Measurements from ENCODE around the gene PBRM1. TPM values are rescaled to one million over a fixed set of nuclear protein-coding genes. Genes with fewer than 3 reads are reported as not detected.
A peak's percentile ranks its signal among the peaks of the same experiment; 100 is the strongest.

The PBRM1 gene
- total RNA-seq, 3 donors from 2014 or later (not counting 1 experiment from before 2014, with no cell fraction given): 70.2 to 79.7 (median 76.6) TPM

- 87% methylated on average over 10 of the region's 10 CpGs for WGBS (ENCODE audit: insufficient coverage)
- Histone ChIP-seq H3K27me3 (ENCODE audit: control insufficient read depth, insufficient read depth, low read length) (no peaks in the 10 kb centered on the region), H3K4me3 (ENCODE audit: low read length) (no peak overlapping the region), H3K36me3 (ENCODE audit: control insufficient read depth, insufficient read depth, low read length) (no peaks in the 10 kb centered on the region), H3K9me3 (ENCODE audit: control insufficient read depth, insufficient read depth, low read length) (no peaks in the 10 kb centered on the region), H3K4me1 (ENCODE audit: control insufficient read depth, insufficient read depth, low read length) (peaks cover 22% of the 10 kb centered on the region), H3K27ac (ENCODE audit: low read length) (no peak overlapping the region)
- intact Hi-C loops (cut with micrococcal nuclease): no loop called here
- DNase-seq (peak in 1 of 2 donors; percentile 11), ATAC-seq (no peak)
- no peak overlapping the region for H3K4me3 Mint-ChIP-seq
- H3K4me1 Mint-ChIP-seq: peaks cover 9 to 19% of the 10 kb centered on the region in 2 donors
- H3K27ac Mint-ChIP-seq: no peak overlapping the region
- no peak for TF ChIP-seq CTCF (IDR thresholded peaks at IDR 0.05)
- no peaks in the 10 kb centered on the region for H3K36me3 Mint-ChIP-seq
- no peaks in the 10 kb centered on the region for H3K27me3 Mint-ChIP-seq (ENCODE audit: low read depth in 2 of 2)
- H3K9me3 Mint-ChIP-seq: no peaks in the 10 kb centered on the region
Observed at GRCh38 chr3:52530918-52531826, 154.5 kb downstream of the PBRM1 start.

- no peak for TF ChIP-seq CTCF (IDR thresholded peaks at IDR 0.05)
- no peak overlapping the region for H3K4me3 Mint-ChIP-seq
- H3K36me3 Mint-ChIP-seq: no peaks in the 10 kb centered on the region
- no peak overlapping the region for H3K27ac ChIP-seq (ENCODE audit: low read length)
- H3K27me3 Mint-ChIP-seq (ENCODE audit: low read depth in 2 of 2): no peaks in the 10 kb centered on the region
- no peak overlapping the region for H3K4me3 ChIP-seq (ENCODE audit: low read length)
- no peaks in the 10 kb centered on the region for H3K9me3 Mint-ChIP-seq
- DNase-seq (no peak), ATAC-seq (no peak)
- H3K4me1 ChIP-seq (ENCODE audit: control insufficient read depth, insufficient read depth, low read length): peaks cover 18% of the 10 kb centered on the region
- no peaks in the 10 kb centered on the region for H3K36me3 ChIP-seq (ENCODE audit: control insufficient read depth, insufficient read depth, low read length)
- intact Hi-C loops (cut with micrococcal nuclease): no loop called here
- WGBS (ENCODE audit: insufficient coverage): 91% methylated on average over 12 of the region's 12 CpGs
- H3K27ac Mint-ChIP-seq: no peak overlapping the region
- peaks cover 4 to 14% of the 10 kb centered on the region in 2 donors for H3K4me1 Mint-ChIP-seq
- no peaks in the 10 kb centered on the region for H3K27me3 ChIP-seq (ENCODE audit: control insufficient read depth, insufficient read depth, low read length)
- no peaks in the 10 kb centered on the region for H3K9me3 ChIP-seq (ENCODE audit: control insufficient read depth, insufficient read depth, low read length)
Observed at GRCh38 chr3:52529376-52530333, 156.1 kb downstream of the PBRM1 start.

- Mint-ChIP-seq H3K27me3 (ENCODE audit: low read depth in 2 of 2) (no peaks in the 10 kb centered on the region), H3K4me3 (no peak overlapping the region), H3K4me1 (peaks cover 0 to 8% of the 10 kb centered on the region in 2 donors), H3K27ac (no peak overlapping the region), H3K36me3 (no peaks in the 10 kb centered on the region), H3K9me3 (no peaks in the 10 kb centered on the region)
- 97% methylated on average over 25 of the region's 25 CpGs for WGBS (ENCODE audit: insufficient coverage)
- ATAC-seq: no peak
- Histone ChIP-seq H3K36me3 (ENCODE audit: control insufficient read depth, insufficient read depth, low read length) (no peaks in the 10 kb centered on the region), H3K27ac (ENCODE audit: low read length) (no peak overlapping the region), H3K4me1 (ENCODE audit: control insufficient read depth, insufficient read depth, low read length) (peaks cover 11% of the 10 kb centered on the region), H3K4me3 (ENCODE audit: low read length) (no peak overlapping the region), H3K9me3 (ENCODE audit: control insufficient read depth, insufficient read depth, low read length) (no peaks in the 10 kb centered on the region), H3K27me3 (ENCODE audit: control insufficient read depth, insufficient read depth, low read length) (no peaks in the 10 kb centered on the region)
- no peak for DNase-seq
- intact Hi-C loops (cut with micrococcal nuclease): no loop called here
- no peak for TF ChIP-seq CTCF (IDR thresholded peaks at IDR 0.05)
Observed at GRCh38 chr3:52528586-52529375, 156.9 kb downstream of the PBRM1 start.

All from natural killer cell (primary cell).